RWPE2 (cell line): ENCODE results near the gene IRX3.

Source experiments
- ATAC-seq: fragments of 200-7000 bp; cut with Tn5 transposase; 3 replicates; pipeline ENCODE4 v1.9.1; 2021; ENCODE audit warnings: low read depth
- DNase-seq: peaks from one replicate; pipeline ENCODE4 v3.0.0-alpha.2; 2020; ENCODE audit warnings: low spot score
- H3K27ac ChIP-seq: fragments of 450-650 bp; 2 replicates; pipeline ENCODE4 v1.5.1; 2017; ENCODE audit warnings: mild to moderate bottlenecking; ENCODE audit not compliant: poor library complexity, severe bottlenecking
- H3K27me3 ChIP-seq: fragments of 250-450 bp; sonication (Bioruptor Pico); 2 replicates; pipeline ENCODE4 v1.5.1; 2021; ENCODE audit warnings: mild to moderate bottlenecking, moderate library complexity; ENCODE audit not compliant: insufficient read depth, poor library complexity, severe bottlenecking
- H3K36me3 ChIP-seq: fragments of 250-450 bp; sonication (Bioruptor Pico); 2 replicates; pipeline ENCODE4 v1.5.1; 2020; ENCODE audit warnings: low read depth, mild to moderate bottlenecking, moderate library complexity
- H3K4me1 ChIP-seq: fragments of 250-450 bp; sonication (Bioruptor Pico); 2 replicates; pipeline ENCODE4 v1.5.1; 2021; ENCODE audit warnings: mild to moderate bottlenecking, moderate library complexity; ENCODE audit not compliant: insufficient read depth, poor library complexity, severe bottlenecking
- H3K4me3 ChIP-seq: fragments of 250-450 bp; sonication (Bioruptor Pico); 2 replicates; pipeline ENCODE4 v1.5.1; 2021; ENCODE audit warnings: mild to moderate bottlenecking, moderate library complexity; ENCODE audit not compliant: severe bottlenecking
- H3K9me3 ChIP-seq: fragments of 250-450 bp; sonication (Bioruptor Pico); 2 replicates; pipeline ENCODE4 v1.5.1; 2021; ENCODE audit warnings: mild to moderate bottlenecking, moderate library complexity; ENCODE audit not compliant: severe bottlenecking
- CTCF ChIP-seq: fragments of 450-650 bp; IDR thresholded peaks from one replicate; pipeline ENCODE4 v1.5.1; 2017; ENCODE audit warnings: mild to moderate bottlenecking, moderate library complexity; ENCODE audit not compliant: poor library complexity, severe bottlenecking

IRX3 gene

GRCh38 chr16:54309341-54309740, 22.8 kb upstream of the IRX3 start:
- Histone ChIP-seq H3K9me3 (no peaks in the 10 kb centered on the region), H3K36me3 (no peaks in the 10 kb centered on the region), H3K27ac (no peak overlapping the region), H3K27me3 (no peaks in the 10 kb centered on the region), H3K4me1 (no peaks in the 10 kb centered on the region), H3K4me3 (no peak overlapping the region)
- no peak for ATAC-seq
- no peak for TF ChIP-seq CTCF
- DNase-seq, result no peak

GRCh38 chr16:54305080-54305479, 18.5 kb upstream of the IRX3 start:
- no peak for TF ChIP-seq CTCF
- DNase-seq (no peak), ATAC-seq (no peak)
- H3K27ac ChIP-seq, result no peak overlapping the region
- H3K4me1 ChIP-seq, result no peaks in the 10 kb centered on the region
- no peaks in the 10 kb centered on the region for H3K9me3 ChIP-seq
- H3K27me3 ChIP-seq, result no peaks in the 10 kb centered on the region
- H3K4me3 ChIP-seq, result no peak overlapping the region
- no peaks in the 10 kb centered on the region for H3K36me3 ChIP-seq

- H3K9me3 ChIP-seq, result no peaks in the 10 kb centered on the region
- no peak overlapping the region for H3K27ac ChIP-seq
- no peaks in the 10 kb centered on the region for H3K36me3 ChIP-seq
- no peak for DNase-seq
- ATAC-seq, result no peak
- no peaks in the 10 kb centered on the region for H3K4me1 ChIP-seq
- TF ChIP-seq CTCF, result no peak
- H3K4me3 ChIP-seq, result no peak overlapping the region
- no peaks in the 10 kb centered on the region for H3K27me3 ChIP-seq
Observed at GRCh38 chr16:54303613-54304012, 17.0 kb upstream of the IRX3 start.

GRCh38 chr16:54297154-54297553, 10.6 kb upstream of the IRX3 start:
- H3K4me3 ChIP-seq, result no peak overlapping the region
- H3K27me3 ChIP-seq, result no peaks in the 10 kb centered on the region
- H3K36me3 ChIP-seq, result no peaks in the 10 kb centered on the region
- DNase-seq, result no peak
- ATAC-seq, result no peak
- H3K4me1 ChIP-seq, result peaks cover 4% of the 10 kb centered on the region
- no peak overlapping the region for H3K27ac ChIP-seq
- TF ChIP-seq CTCF, result no peak
- H3K9me3 ChIP-seq, result no peaks in the 10 kb centered on the region

- no peak for ATAC-seq
- H3K36me3 ChIP-seq, result no peaks in the 10 kb centered on the region
- H3K27ac ChIP-seq, result no peak overlapping the region
- H3K27me3 ChIP-seq, result no peaks in the 10 kb centered on the region
- no peak for DNase-seq
- no peak for TF ChIP-seq CTCF
- no peaks in the 10 kb centered on the region for H3K9me3 ChIP-seq
- H3K4me3 ChIP-seq, result no peak overlapping the region
- H3K4me1 ChIP-seq, result peaks cover 10% of the 10 kb centered on the region
Observed at GRCh38 chr16:54296543-54296942, 10.0 kb upstream of the IRX3 start.
